Measurements from ENCODE around the gene RAPGEF5. TPM values are rescaled to one million over a fixed set of nuclear protein-coding genes. Genes with fewer than 3 reads are reported as not detected.

Gene RAPGEF5
- total and polyA plus RNA-seq, 10 of the 15 experiments (the other 5 are each of a cell fraction or from before 2014, with no cell fraction given): 0.38 to 4.0 (median 1.6) TPM; not detected in 1

DNA sequence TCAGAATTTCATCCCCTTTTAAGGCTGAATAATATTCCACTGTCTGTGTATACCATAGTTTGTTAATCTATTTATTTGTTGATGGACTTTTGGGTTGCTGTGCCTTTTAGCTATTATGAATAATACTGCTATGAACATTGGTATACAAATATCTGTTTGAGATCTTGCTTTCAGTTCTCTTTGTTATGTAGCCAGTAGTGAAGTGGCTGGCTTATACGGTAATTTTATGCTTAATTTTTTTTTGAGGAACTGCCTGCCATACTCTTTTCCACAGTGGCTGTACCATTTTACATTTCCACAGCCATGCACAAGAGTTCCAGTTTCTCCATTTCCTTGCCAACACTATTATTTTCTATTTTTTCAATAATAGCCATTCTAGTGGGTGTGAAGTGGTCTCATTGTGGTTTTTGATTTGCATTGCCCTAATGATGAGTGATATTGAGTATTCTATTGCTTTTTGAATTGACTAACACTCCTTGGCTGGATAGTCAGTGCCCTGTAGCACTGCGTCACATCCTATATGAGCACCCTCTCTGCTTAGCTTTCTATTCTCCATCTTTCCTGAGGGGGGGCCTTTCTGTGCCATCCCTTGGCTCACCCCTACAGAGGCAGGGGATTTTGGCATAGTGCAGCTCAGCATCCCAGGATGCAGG lies 29.4 kb upstream of the RAPGEF5 start:
- BruUV-seq (replicated peaks): no TSS peak
- Histone ChIP-seq H3K27ac (ENCODE audit: control insufficient read depth, insufficient read depth) (peak overlapping the region; percentile 76), H3K4me1 (ENCODE audit: control insufficient read depth, insufficient read depth, low read length) (peaks cover 32% of the 10 kb centered on the region), H3K4me2 (ENCODE audit: control insufficient read depth, insufficient read depth) (peak overlapping the region; percentile 56), H4K20me1 (ENCODE audit: control insufficient read depth, insufficient read depth) (no peaks in the 10 kb centered on the region), H3K36me3 (ENCODE audit: control insufficient read depth in 2 of 2, insufficient read depth in 2 of 2, low read length in 1 of 2) (no peaks in the 10 kb centered on the region), H3K9me3 (replicated peaks; ENCODE audit: control insufficient read depth, insufficient read depth, low read length) (peaks cover 3% of the 10 kb centered on the region; the same call in 1 of the 3 replicates), H3K9ac (ENCODE audit: control insufficient read depth, insufficient read depth, low read length) (no peak overlapping the region), H2AFZ (ENCODE audit: control insufficient read depth, low read depth, low read length) (no peak overlapping the region), H3K27me3 (replicated peaks in 1 of 2; ENCODE audit: control insufficient read depth in 2 of 2, insufficient read depth in 2 of 2, low read length in 1 of 2) (no peaks in the 10 kb centered on the region), H3K4me3 (peak overlapping the region; percentile 21; the same call in 1 of the 2 replicates), H3K79me2 (ENCODE audit: control insufficient read depth, insufficient read depth, low read length) (no peaks in the 10 kb centered on the region)
- peak; percentile 91 for ATAC-seq
- POLR2A ChIA-PET: no interaction called here
- RAD21 ChIA-PET (ENCODE audit: unreplicated experiment): interaction anchor here (1.2 kb wide), 1 partner anchor 55 kb away, joined by 3 read pairs; no protein-coding TSS in a partner anchor
- CTCF ChIA-PET: interaction anchor here (0.7 kb wide), 1 partner anchor 273 kb away, joined by 3 read pairs; no protein-coding TSS in a partner anchor
- intact Hi-C loops (cut with micrococcal nuclease; ENCODE audit: unreplicated experiment) (loop anchor here (1.0 kb wide), 1 partner anchor 61 kb away; no protein-coding TSS in a partner anchor), in situ Hi-C loops (cut with MboI) (no loop called here)
- SMC1A ChIA-PET (ENCODE audit: uncharacterized antibody, unreplicated experiment): interaction anchor here (0.9 to 1.9 kb wide), 2 partner anchors 60 to 100 kb away, joined by 3 to 7 read pairs; no protein-coding TSS in a partner anchor
- DNase-seq (ENCODE audit: low read depth, low spot score): peak; percentile 35
- no peak for FAIRE-seq
- WGBS (ENCODE audit: insufficient coverage, insufficient replicate concordance, low lambda C conversion rate, missing lambda C conversion rate): 30% methylated on average over 2 of the region's 2 CpGs
- TF ChIP-seq POU2F2 (IDR thresholded peaks at IDR 0.05; ENCODE audit: borderline replicate concordance, low read depth, low read length) (peak; percentile 89), FOXM1 (IDR thresholded peaks at IDR 0.05; ENCODE audit: low read depth, low read length) (0 out of 2 replicates have a peak, but pooled peaks have one; percentile 59), BCL11A (IDR thresholded peaks at IDR 0.05; ENCODE audit: low read depth, low read length) (peak; percentile 51; the same call in 1 of the 2 replicates), ZNF217 (IDR thresholded peaks at IDR 0.05) (no peak), TBL1XR1 (IDR thresholded peaks at IDR 0.05; ENCODE audit: low read depth, low read length) (no peak), WRNIP1 (IDR thresholded peaks at IDR 0.05; ENCODE audit: borderline replicate concordance, low read depth, low read length) (no peak), E2F4 (IDR thresholded peaks at IDR 0.05; ENCODE audit: low read depth, low read length) (no peak), MEF2A (IDR thresholded peaks at IDR 0.05; ENCODE audit: insufficient read depth, low read depth, low read length) (peak; percentile 54; the same call in 1 of the 2 replicates), ATF2 (IDR thresholded peaks at IDR 0.05; ENCODE audit: low read length) (peak; percentile 41; the same call in 1 of the 2 replicates), IRF4 (IDR thresholded peaks at IDR 0.05; ENCODE audit: low read depth, low read length) (peak; percentile 43; the same call in 1 of the 2 replicates), NFYB (IDR thresholded peaks at IDR 0.05; ENCODE audit: insufficient read depth, low read depth, low read length) (no peak), RUNX3 (IDR thresholded peaks at IDR 0.05; ENCODE audit: low read length) (peak; percentile 95), NFIC (IDR thresholded peaks at IDR 0.05; ENCODE audit: low read depth, low read length) (peak; percentile 66), MTA2 (IDR thresholded peaks at IDR 0.05; ENCODE audit: low read depth) (0 out of 2 replicates have a peak, but pooled peaks have one; percentile 23), SPI1 (IDR thresholded peaks at IDR 0.05; ENCODE audit: borderline replicate concordance, insufficient read depth, low read depth, low read length) (peak; percentile 35; the same call in 1 of the 2 replicates), JUNB (IDR thresholded peaks at IDR 0.05) (peak; percentile 84), CREB1 (IDR thresholded peaks at IDR 0.05; ENCODE audit: low read depth) (peak; percentile 34; the same call in 1 of the 2 replicates), CREM (IDR thresholded peaks at IDR 0.05; ENCODE audit: low read depth) (peak; percentile 61; the same call in 1 of the 2 replicates)
- TF ChIP-seq, protein P1, sequence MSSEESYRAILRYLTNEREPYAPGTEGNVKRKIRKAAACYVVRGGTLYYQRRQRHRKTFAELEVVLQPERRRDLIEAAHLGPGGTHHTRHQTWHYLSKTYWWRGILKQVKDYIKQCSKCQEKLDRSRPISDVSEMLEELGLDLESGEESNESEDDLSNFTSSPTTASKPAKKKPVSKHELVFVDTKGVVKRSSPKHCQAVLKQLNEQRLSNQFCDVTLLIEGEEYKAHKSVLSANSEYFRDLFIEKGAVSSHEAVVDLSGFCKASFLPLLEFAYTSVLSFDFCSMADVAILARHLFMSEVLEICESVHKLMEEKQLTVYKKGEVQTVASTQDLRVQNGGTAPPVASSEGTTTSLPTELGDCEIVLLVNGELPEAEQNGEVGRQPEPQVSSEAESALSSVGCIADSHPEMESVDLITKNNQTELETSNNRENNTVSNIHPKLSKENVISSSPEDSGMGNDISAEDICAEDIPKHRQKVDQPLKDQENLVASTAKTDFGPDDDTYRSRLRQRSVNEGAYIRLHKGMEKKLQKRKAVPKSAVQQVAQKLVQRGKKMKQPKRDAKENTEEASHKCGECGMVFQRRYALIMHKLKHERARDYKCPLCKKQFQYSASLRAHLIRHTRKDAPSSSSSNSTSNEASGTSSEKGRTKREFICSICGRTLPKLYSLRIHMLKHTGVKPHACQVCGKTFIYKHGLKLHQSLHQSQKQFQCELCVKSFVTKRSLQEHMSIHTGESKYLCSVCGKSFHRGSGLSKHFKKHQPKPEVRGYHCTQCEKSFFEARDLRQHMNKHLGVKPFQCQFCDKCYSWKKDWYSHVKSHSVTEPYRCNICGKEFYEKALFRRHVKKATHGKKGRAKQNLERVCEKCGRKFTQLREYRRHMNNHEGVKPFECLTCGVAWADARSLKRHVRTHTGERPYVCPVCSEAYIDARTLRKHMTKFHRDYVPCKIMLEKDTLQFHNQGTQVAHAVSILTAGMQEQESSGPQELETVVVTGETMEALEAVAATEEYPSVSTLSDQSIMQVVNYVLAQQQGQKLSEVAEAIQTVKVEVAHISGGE (CRISPR knock-in tag; IDR thresholded peaks at IDR 0.05): no peak

Data from GM12878 (cell line).